Sigmoid colon (tissue), 7 donors: ENCODE data around the gene VCX3A. TPM values are rescaled to one million over a fixed set of nuclear protein-coding genes. Genes with fewer than 3 reads are reported as not detected.

Experiments
- DNase-seq: peaks from one replicate; pipeline ENCODE4 v3.0.0-alpha.2; 2019
- H3K27ac ChIP-seq, 4 donors: fragments of 200-600 bp; sonication (generic); one replicate each; pipeline ENCODE4 v1.5.1; 2016 to 2019; ENCODE audit warnings: mild to moderate bottlenecking in 1 of 4
- H3K27me3 ChIP-seq, 3 donors: fragments of 200-600 bp; sonication (generic); one replicate each; pipeline ENCODE4 v1.5.1; 2019; ENCODE audit warnings: mild to moderate bottlenecking in 1 of 3
- H3K36me3 ChIP-seq, 4 donors: fragments of 200-600 bp; sonication (generic); one replicate each; pipeline ENCODE4 v1.5.1; 2016 to 2019
- H3K4me1 ChIP-seq, 4 donors: fragments of 200-600 bp; sonication (generic); one replicate each; pipeline ENCODE4 v1.5.1; 2017 to 2019
- H3K4me3 ChIP-seq, 4 donors: fragments of 200-600 bp; sonication (generic); one replicate each; pipeline ENCODE4 v1.5.1; 2017 to 2019; ENCODE audit warnings: mild to moderate bottlenecking in 2 of 4, moderate library complexity in 1 of 4
- H3K9me3 ChIP-seq, 4 donors: fragments of 200-600 bp in 3 of 4; sonication (generic) in 3 of 4; one replicate each; pipeline versions ENCODE4 v1.5.1 to v1.6.1; 2013 to 2019
- EP300 ChIP-seq, 4 donors: sonication (generic); formaldehyde crosslinking; IDR thresholded peaks; one replicate each; pipeline ENCODE4 v1.6.1; 2017; ENCODE audit warnings: antibody characterized with exemption in 4 of 4
- POLR2A ChIP-seq, 2 donors: fragments of 450-650 bp; IDR thresholded peaks; one replicate each; pipeline ENCODE4 v1.6.1; 2016; ENCODE audit warnings: antibody characterized with exemption in 2 of 2, mild to moderate bottlenecking in 2 of 2, moderate library complexity in 2 of 2
- POLR2AphosphoS5 ChIP-seq, 4 donors: sonication (generic); formaldehyde crosslinking; IDR thresholded peaks; one replicate each; pipeline ENCODE4 v1.6.1; 2017; ENCODE audit warnings: antibody characterized with exemption in 4 of 4
- WGBS, 2 donors: extraction: QIAGEN DNeasy Blood & Tissue Kit; methylation state at CpG; one replicate each; pipeline ENCODE4 v1.1.7; 2013; 5-methylcytosine and 5-hydroxymethylcytosine counted together
- intact Hi-C: fragments of 100-400 bp; cut with DNase I; formaldehyde crosslinking; loops from one replicate; pipeline ENCODE4 v1.15.1; 2023
- polyA plus RNA-seq, 3 donors: library from polyadenylated mRNA; stranded (reverse); fragments of 200-250 nt; gene quantifications; one replicate each; pipeline ENCODE4 v1.2.3, GENCODE V29; 2013
- total RNA-seq, 4 donors: library from RNA; depleted of rRNA; stranded (reverse); fragments of >200 nt; gene quantifications; one replicate each; pipeline ENCODE4 v1.1.0, GENCODE V29; 2016
- TF ChIP-seq, protein P1 (sequence below), 4 experiments: fragments of 450-650 bp in 3 of 4; fragments of 200-600 bp in 1 of 4; IDR thresholded peaks; one replicate each; pipeline ENCODE4 v1.5.1; 2016 to 2019; ENCODE audit warnings: antibody characterized with exemption in 4 of 4, mild to moderate bottlenecking in 3 of 4, moderate library complexity in 2 of 4
- donor health status: healthy with polysubstance abuse.
- donor health status: Bipolar disorder and iron deficiency.
- donor health status: healthy.

VCX3A gene
- total and polyA plus RNA-seq, 7 donors, result not detected

DNA sequence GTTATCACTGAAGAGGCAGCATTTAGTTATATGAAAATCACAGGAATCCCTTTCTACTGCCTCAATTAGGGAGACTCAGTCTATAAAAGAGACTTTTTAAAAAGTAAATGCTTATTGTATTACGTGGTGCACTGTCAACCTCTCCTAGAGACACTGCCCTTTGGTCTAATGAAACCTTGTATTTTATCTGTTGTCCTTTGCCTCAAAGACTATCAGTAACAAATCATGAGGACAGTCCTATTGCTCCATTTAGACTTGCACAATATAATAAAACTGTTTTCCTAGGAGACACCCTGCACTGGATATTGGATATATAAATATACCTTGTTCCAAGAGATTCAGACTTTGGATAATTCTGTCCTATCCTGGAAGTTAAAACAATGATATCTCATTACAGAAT lies 34.2 kb downstream of the VCX3A start:
- Histone ChIP-seq H3K36me3 (no peaks in the 10 kb centered on the region), H3K4me3 (no peak overlapping the region), H3K4me1 (no peaks in the 10 kb centered on the region), H3K27ac (no peak overlapping the region), H3K9me3 (no peaks in the 10 kb centered on the region), H3K27me3 (no peaks in the 10 kb centered on the region)
- intact Hi-C loops, result no loop called here
- no peak for TF ChIP-seq POLR2A (IDR thresholded peaks at IDR 0.05)
- TF ChIP-seq, protein P1, sequence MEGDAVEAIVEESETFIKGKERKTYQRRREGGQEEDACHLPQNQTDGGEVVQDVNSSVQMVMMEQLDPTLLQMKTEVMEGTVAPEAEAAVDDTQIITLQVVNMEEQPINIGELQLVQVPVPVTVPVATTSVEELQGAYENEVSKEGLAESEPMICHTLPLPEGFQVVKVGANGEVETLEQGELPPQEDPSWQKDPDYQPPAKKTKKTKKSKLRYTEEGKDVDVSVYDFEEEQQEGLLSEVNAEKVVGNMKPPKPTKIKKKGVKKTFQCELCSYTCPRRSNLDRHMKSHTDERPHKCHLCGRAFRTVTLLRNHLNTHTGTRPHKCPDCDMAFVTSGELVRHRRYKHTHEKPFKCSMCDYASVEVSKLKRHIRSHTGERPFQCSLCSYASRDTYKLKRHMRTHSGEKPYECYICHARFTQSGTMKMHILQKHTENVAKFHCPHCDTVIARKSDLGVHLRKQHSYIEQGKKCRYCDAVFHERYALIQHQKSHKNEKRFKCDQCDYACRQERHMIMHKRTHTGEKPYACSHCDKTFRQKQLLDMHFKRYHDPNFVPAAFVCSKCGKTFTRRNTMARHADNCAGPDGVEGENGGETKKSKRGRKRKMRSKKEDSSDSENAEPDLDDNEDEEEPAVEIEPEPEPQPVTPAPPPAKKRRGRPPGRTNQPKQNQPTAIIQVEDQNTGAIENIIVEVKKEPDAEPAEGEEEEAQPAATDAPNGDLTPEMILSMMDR (IDR thresholded peaks at IDR 0.05), result no peak
- no peak for TF ChIP-seq POLR2AphosphoS5 (IDR thresholded peaks at IDR 0.05)
- no peak for TF ChIP-seq EP300 (IDR thresholded peaks at IDR 0.05)
- no peak for DNase-seq
- WGBS, 2 donors, result 38 to 46% methylated on average over 1 of the region's 1 CpG

DNA sequence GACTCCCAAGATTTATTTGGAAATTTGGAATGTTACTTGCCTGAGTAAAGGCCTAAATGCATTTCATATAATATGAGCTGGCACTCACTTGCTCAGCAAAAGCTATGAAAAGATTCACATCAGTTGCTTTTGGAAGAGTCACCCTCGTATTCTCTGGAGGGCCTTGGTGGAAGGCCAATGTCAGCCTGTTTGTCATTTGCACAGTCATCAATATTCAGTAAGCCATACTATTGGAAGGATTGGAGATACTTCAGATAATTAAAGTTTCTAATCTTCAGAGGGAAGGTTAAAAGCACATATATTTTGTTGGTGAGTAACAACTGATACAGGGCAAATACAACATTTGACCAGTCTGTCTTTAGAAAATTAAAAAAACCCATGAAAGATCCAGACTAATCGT lies 36.6 kb downstream of the VCX3A start:
- 77 to 92% methylated on average over 2 of the region's 2 CpGs for WGBS, 2 donors
- intact Hi-C loops, result no loop called here
- DNase-seq, result no peak

More for the DNA sequence above, 36.6 kb downstream of the VCX3A start:
- Histone ChIP-seq H3K27ac (no peak overlapping the region), H3K4me1 (no peaks in the 10 kb centered on the region), H3K4me3 (no peak overlapping the region), H3K36me3 (no peaks in the 10 kb centered on the region), H3K9me3 (no peaks in the 10 kb centered on the region), H3K27me3 (no peaks in the 10 kb centered on the region)
- TF ChIP-seq EP300 (IDR thresholded peaks at IDR 0.05) (no peak), POLR2A (IDR thresholded peaks at IDR 0.05) (no peak), POLR2AphosphoS5 (IDR thresholded peaks at IDR 0.05) (no peak)
- TF ChIP-seq, protein P1 (IDR thresholded peaks at IDR 0.05), result no peak
